ENCODE results near the gene RBM20.

RBM20 gene

DNA sequence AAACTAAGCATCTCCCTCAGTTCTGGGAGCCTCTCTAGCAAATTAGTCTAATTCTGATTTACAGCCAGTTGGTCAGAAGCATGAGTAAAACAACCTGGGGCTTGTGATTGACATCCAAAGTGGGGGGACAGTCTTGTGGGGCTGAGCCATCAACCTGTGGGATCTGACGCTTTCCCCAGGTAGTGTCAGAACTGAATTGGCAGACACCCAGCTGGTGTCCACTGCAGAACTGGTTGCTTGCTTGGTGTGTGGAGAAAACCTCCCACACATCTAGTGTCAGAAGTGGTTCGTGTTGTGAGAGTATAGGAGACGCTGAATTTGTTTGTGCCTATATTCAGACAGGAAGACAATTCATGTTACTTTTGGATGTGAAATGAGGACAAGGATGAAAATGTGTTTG is 135.4 kb downstream of the RBM20 start:
- in situ Hi-C loops (cut with MboI; ENCODE audit: low sequenced_read_pairs), result no loop called here

GRCh38 chr10:110780704-110781103 is 136.6 kb downstream of the RBM20 start:
- in situ Hi-C loops (cut with MboI; ENCODE audit: low sequenced_read_pairs), result no loop called here

DNA sequence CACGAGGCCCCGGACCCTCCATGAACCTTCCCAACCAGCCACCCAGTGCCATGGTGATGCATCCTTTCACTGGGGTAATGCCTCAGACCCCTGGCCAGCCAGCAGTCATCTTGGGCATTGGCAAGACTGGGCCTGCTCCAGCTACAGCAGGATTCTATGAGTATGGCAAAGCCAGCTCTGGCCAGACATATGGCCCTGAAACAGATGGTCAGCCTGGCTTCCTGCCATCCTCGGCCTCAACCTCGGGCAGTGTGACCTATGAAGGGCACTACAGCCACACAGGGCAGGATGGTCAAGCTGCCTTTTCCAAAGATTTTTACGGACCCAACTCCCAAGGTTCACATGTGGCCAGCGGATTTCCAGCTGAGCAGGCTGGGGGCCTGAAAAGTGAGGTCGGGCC is 137.0 kb downstream of the RBM20 start:
- in situ Hi-C loops (cut with MboI; ENCODE audit: low sequenced_read_pairs), result no loop called here

- in situ Hi-C loops (cut with MboI; ENCODE audit: low sequenced_read_pairs), result no loop called here
Measured at GRCh38 chr10:110782616-110783015, 138.5 kb downstream of the RBM20 start.

DNA sequence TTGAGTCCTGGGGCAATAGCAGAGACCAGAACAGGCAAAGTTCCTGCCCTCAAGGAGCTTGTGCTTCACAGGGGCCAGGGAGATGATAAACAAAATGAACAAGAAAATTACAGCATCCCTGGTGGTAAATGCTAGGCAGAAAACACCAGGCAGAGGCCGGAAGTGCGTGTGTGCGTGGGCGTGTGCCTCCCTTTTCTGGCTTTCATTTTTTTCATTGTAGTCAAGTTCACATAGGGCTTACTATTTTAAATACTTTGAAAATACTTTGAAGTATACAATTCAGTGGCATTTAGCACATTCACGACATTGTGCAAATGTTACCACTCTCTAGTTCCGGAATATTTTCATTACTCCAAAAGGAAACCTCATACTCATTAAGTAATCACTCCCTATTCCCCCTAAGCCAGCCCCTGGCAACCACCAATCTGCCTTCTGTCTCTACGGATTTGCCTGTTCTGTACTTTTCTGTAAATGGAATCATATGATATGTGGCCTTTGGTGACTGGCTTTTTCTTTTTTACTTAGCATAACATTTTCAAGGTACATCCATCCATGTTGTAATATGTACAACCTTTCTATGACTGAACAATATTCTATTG is 139.5 kb downstream of the RBM20 start:
- in situ Hi-C loops (cut with MboI; ENCODE audit: low sequenced_read_pairs), result no loop called here

- in situ Hi-C loops (cut with MboI; ENCODE audit: low sequenced_read_pairs), result no loop called here
Measured at GRCh38 chr10:110784198-110784597, 140.1 kb downstream of the RBM20 start.

GRCh38 chr10:110786172-110786571 is 142.0 kb downstream of the RBM20 start:
- in situ Hi-C loops (cut with MboI; ENCODE audit: low sequenced_read_pairs), result no loop called here

DNA sequence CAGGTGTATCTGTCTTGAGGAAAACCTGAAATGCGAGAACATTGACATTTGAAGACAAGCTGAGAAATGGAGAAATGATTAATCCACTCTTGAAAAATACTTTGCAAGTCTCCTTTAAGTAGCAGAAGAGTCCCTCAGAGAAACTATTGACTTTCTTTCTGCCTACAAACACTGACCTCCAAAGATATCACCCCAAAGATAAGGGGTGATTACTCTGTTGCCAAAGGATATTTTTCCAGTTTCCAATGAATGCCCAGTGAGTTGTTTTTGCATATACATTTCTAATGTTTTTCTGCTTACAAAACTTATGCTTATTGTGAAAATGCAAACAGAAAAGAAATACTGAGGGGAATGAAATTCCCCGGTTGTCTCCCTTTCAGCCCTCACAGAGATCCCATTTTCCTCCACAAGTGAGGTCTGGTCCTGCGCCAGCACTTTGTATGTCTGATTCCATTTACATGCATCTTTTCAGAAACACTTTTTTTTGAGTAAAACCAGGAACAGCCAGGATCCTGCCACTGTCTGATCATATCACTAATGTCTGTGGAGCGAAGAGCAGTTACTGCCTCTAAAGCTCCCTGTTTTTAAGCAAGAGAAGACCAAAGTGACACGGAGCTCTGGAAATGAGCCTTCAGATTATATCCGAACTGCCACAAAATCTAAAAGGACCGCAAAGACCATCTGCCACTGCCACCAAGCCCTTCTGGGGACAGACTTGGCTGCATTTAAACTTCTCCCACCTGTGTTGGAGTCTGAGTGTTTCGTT is 144.7 kb downstream of the RBM20 start:
- in situ Hi-C loops (cut with MboI; ENCODE audit: low sequenced_read_pairs), result no loop called here

DNA sequence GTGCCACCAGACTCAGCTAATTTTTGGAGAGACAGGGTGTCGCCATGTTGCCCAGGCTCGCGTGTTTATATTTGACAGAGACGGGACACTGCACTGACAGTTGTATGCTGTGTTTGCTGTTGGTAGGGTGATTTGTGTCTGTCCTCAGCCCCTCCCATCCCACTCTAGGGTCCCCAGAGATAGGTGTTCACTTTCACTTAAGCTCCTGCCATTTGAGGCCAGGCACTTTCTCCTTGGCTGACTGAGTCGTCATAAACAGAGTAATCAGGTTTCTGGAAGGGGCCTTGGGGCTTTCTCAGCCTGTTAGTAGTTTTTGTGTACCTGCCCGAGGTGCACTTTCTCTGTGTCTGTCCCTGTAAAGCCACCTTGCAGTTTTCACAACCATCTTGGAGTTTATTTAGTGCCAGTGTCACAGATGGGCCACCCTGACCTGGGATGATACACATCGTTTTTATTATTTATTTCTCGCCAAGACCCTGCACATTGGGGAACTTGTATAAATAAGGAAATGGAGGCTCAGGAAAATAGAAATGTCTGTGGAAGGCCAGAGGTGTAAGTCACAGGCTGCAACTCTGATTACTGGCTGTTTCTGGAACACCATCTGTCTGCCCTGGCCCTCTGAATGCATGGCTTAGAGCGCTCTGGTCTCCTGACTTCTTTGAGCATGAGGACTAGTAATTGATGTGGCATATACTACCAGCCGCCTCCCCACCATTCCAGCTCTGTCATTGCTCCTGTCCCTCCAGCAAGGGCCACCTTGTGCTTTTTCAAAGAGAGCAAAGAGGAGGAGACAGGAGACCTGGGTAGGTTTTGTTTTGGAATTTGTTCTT is 145.7 kb downstream of the RBM20 start:
- in situ Hi-C loops (cut with MboI; ENCODE audit: low sequenced_read_pairs), result no loop called here

DNA sequence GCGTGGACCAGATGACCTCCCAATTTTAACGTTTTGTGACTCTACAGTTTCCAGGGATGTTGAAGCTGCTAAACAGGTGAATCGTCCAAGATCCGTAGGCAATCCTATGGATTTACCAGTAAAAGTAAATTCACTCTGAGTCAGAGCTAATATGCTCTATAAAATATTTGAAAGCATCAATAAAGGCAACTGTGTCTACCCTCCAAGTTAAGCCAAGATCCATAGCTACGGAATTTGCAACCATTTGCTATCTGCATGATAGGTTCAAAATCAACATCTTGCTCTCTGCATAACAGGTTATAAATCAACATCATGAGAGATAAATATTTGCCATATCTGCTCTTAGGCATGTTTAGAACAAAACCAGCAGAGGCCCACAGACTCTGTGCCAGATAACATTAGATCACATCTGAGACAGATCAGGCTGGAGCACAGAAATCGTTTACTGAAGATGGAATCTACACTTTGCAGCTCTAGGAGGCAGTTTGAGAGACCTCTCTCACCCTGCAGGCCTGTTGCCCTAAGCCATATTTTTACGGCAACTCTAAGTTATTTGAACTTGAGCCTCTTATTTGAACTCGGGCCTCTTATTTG is 146.9 kb downstream of the RBM20 start:
- in situ Hi-C loops (cut with MboI; ENCODE audit: low sequenced_read_pairs), result no loop called here

- in situ Hi-C loops (cut with MboI; ENCODE audit: low sequenced_read_pairs), result no loop called here
Measured at GRCh38 chr10:110791541-110792073, 147.5 kb downstream of the RBM20 start.

- in situ Hi-C loops (cut with MboI; ENCODE audit: low sequenced_read_pairs), result no loop called here
Measured at GRCh38 chr10:110792476-110793125, 148.5 kb downstream of the RBM20 start.

GRCh38 chr10:110793128-110793812 is 149.1 kb downstream of the RBM20 start:
- in situ Hi-C loops (cut with MboI; ENCODE audit: low sequenced_read_pairs), result no loop called here

DNA sequence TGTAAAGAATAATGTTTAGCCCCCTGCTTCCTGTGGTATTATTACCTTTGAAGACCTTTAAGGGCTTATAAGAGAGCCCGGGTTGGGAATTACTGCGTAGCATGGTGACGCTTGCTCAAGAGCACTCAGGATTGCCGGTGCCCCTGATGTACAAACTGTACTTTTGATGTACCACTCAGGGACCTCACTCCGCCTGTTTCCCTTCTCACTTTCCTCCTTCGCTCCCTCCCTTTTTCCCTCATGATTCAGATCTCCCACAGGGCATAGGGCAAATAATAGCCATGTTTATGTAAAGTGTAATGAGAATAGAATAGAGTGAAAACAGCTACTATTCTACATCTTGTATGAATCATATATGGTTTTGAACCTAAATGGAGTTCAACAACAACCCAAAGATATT is 149.8 kb downstream of the RBM20 start:
- in situ Hi-C loops (cut with MboI; ENCODE audit: low sequenced_read_pairs), result no loop called here

- in situ Hi-C loops (cut with MboI; ENCODE audit: low sequenced_read_pairs), result no loop called here
Measured at GRCh38 chr10:110794808-110795207, 150.7 kb downstream of the RBM20 start.

DNA sequence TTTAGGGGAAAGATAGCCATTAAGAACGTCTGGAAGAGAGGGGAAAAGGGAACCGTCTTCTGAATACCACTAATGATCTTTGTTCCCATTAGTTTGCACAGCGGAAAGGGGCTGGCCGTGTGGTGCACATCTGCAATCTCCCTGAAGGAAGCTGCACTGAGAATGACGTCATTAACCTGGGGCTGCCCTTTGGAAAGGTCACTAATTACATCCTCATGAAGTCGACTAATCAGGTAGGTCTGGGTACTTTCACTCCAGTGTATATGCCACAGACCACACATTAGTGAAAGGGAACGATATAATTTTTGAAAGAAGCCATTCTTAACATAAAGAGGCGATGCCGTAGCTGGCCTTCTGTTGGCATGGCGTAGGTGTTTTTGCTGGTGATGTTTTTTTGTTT is 153.3 kb downstream of the RBM20 start:
- in situ Hi-C loops (cut with MboI; ENCODE audit: low sequenced_read_pairs), result no loop called here

- in situ Hi-C loops (cut with MboI; ENCODE audit: low sequenced_read_pairs), result no loop called here
Measured at GRCh38 chr10:110798340-110798739, 154.2 kb downstream of the RBM20 start.

DNA sequence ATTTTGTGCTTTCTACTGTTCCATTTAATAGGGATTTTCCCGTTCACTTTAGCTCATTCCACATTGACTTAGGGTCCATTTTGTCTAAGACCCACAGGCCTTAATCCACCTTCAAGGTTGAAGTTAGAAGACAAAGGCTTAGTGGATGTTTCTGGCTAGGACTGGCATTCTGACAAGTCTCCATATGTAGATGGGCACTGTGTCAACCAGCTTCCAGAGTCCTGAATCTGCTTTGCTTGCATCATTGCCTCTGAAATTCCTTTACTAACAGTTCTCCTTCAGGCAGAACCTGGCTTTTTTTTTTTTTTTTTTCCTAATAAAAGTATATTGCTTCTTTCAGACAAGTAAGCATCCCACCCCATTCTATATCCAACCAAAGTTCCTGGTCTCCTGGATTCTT is 158.0 kb downstream of the RBM20 start:
- in situ Hi-C loops (cut with MboI; ENCODE audit: low sequenced_read_pairs), result no loop called here

DNA sequence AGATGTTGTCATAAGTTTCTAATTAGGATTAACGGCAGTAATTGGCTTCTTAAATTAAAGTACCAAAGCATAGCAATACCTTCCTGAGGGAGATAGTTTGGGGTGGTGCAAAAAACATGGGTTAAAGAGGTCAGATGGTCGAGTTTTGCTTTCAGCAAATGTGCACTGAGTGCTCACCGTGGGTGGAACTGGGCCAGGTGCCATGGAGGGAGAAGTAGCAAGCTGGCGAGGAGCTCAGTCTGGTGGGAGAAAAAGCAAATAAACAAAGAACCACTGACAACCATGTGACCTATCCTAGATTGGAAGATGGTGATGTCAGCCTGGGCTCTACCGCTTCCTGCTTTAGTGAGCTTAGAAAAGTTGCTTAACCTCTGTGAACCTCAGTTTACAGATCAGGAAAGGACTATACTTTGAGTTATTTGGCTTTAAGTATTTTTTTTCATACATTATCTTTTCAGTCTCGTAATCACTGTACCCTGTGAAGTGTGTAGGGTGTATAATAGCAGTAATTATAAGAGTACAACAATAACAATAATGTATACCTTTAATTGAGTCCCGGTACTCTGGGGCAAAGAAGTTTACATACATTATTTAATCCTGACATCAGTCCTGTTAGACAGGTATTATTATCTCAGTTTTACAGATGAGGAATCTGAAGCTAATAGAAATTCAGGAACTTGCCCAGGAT is 158.6 kb downstream of the RBM20 start:
- in situ Hi-C loops (cut with MboI; ENCODE audit: low sequenced_read_pairs), result no loop called here

All from hTERT RPE-1 (cell line).